ENCODE results near the gene SLC32A1. TPM values are rescaled to one million over a fixed set of nuclear protein-coding genes. Genes with fewer than 3 reads are reported as not detected.

Gene SLC32A1
- total and polyA plus RNA-seq, 4 donors, result 3.1 to 51.5 (median 31.3) TPM

- H3K27me3 ChIP-seq (ENCODE audit: control insufficient read depth, insufficient read depth, low read length), result no peaks in the 10 kb centered on the region
- H3K9me3 ChIP-seq (ENCODE audit: control insufficient read depth, insufficient read depth, low read length), result no peaks in the 10 kb centered on the region
- no peak for DNase-seq (ENCODE audit: low read depth in 4 of 6, low spot score in 6 of 6)
- H3K27ac ChIP-seq (ENCODE audit: low read depth, low read length), result no peak overlapping the region
- H3K36me3 ChIP-seq (ENCODE audit: control insufficient read depth, insufficient read depth, low read length), result peaks cover 68% of the 10 kb centered on the region
- no peak overlapping the region for H3K4me3 ChIP-seq (ENCODE audit: low read depth, low read length)
- no peaks in the 10 kb centered on the region for H3K4me1 ChIP-seq (ENCODE audit: control insufficient read depth, insufficient read depth, low read length)
- WGBS (ENCODE audit: insufficient coverage), result 87% methylated on average over 4 of the region's 11 CpGs
Measured at GRCh38 chr20:38764567-38765318, 40.5 kb downstream of the SLC32A1 start.

- H3K36me3 ChIP-seq (ENCODE audit: control insufficient read depth, insufficient read depth, low read length), result peaks cover 66% of the 10 kb centered on the region
Measured at GRCh38 chr20:38766071-38766470, 41.8 kb downstream of the SLC32A1 start.

GRCh38 chr20:38769376-38770295 is 45.4 kb downstream of the SLC32A1 start:
- no peak for DNase-seq (ENCODE audit: low read depth in 4 of 6, low spot score in 6 of 6)
- WGBS (ENCODE audit: insufficient coverage), result 87% methylated on average over 6 of the region's 13 CpGs
- Histone ChIP-seq H3K4me1 (ENCODE audit: control insufficient read depth, insufficient read depth, low read length) (no peaks in the 10 kb centered on the region), H3K9me3 (ENCODE audit: control insufficient read depth, insufficient read depth, low read length) (no peaks in the 10 kb centered on the region), H3K27ac (ENCODE audit: low read depth, low read length) (no peak overlapping the region), H3K36me3 (ENCODE audit: control insufficient read depth, insufficient read depth, low read length) (peaks cover 73% of the 10 kb centered on the region), H3K4me3 (ENCODE audit: low read depth, low read length) (no peak overlapping the region), H3K27me3 (ENCODE audit: control insufficient read depth, insufficient read depth, low read length) (no peaks in the 10 kb centered on the region)

More at GRCh38 chr20:38766071-38766470, 41.8 kb downstream of the SLC32A1 start:
- Histone ChIP-seq H3K27ac (ENCODE audit: low read depth, low read length) (no peak overlapping the region), H3K4me1 (ENCODE audit: control insufficient read depth, insufficient read depth, low read length) (no peaks in the 10 kb centered on the region), H3K4me3 (ENCODE audit: low read depth, low read length) (no peak overlapping the region), H3K9me3 (ENCODE audit: control insufficient read depth, insufficient read depth, low read length) (no peaks in the 10 kb centered on the region), H3K27me3 (ENCODE audit: control insufficient read depth, insufficient read depth, low read length) (no peaks in the 10 kb centered on the region)
- DNase-seq (ENCODE audit: low read depth in 4 of 6, low spot score in 6 of 6), result no peak
- WGBS (ENCODE audit: insufficient coverage), result 90% methylated on average over 3 of the region's 4 CpGs

GRCh38 chr20:38770546-38770945 is 46.3 kb downstream of the SLC32A1 start:
- H3K27ac ChIP-seq (ENCODE audit: low read depth, low read length), result no peak overlapping the region
- no peak for DNase-seq (ENCODE audit: low read depth in 4 of 6, low spot score in 6 of 6)
- peaks cover 71% of the 10 kb centered on the region for H3K36me3 ChIP-seq (ENCODE audit: control insufficient read depth, insufficient read depth, low read length)
- no peaks in the 10 kb centered on the region for H3K9me3 ChIP-seq (ENCODE audit: control insufficient read depth, insufficient read depth, low read length)
- no peaks in the 10 kb centered on the region for H3K4me1 ChIP-seq (ENCODE audit: control insufficient read depth, insufficient read depth, low read length)
- H3K4me3 ChIP-seq (ENCODE audit: low read depth, low read length), result no peak overlapping the region
- no peaks in the 10 kb centered on the region for H3K27me3 ChIP-seq (ENCODE audit: control insufficient read depth, insufficient read depth, low read length)
- 81% methylated on average over 2 of the region's 3 CpGs for WGBS (ENCODE audit: insufficient coverage)

DNA sequence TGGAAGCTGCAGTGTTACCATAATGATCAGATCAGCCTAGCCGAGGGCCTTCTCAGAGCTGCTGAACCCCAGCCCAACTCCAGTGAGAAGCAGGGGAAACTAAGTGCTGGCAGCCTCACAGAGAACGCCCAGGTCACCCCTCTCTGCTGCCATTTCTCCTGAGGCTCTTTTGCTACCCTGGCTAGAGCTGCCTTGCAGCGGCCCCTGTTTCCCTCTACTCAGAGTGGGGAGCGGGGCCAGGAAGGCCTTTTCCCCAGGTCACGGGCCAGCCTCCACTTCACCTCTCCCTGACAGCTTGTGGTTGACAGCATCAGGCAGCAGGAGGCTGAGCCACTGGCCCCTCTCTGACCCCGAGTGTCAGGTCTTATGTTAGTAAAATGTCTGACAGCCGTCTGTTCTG is 46.7 kb downstream of the SLC32A1 start:
- Histone ChIP-seq H3K27me3 (ENCODE audit: control insufficient read depth, insufficient read depth, low read length) (no peaks in the 10 kb centered on the region), H3K4me3 (ENCODE audit: low read depth, low read length) (no peak overlapping the region), H3K36me3 (ENCODE audit: control insufficient read depth, insufficient read depth, low read length) (peaks cover 71% of the 10 kb centered on the region), H3K4me1 (ENCODE audit: control insufficient read depth, insufficient read depth, low read length) (no peaks in the 10 kb centered on the region), H3K27ac (ENCODE audit: low read depth, low read length) (no peak overlapping the region), H3K9me3 (ENCODE audit: control insufficient read depth, insufficient read depth, low read length) (no peaks in the 10 kb centered on the region)
- WGBS (ENCODE audit: insufficient coverage), result 87% methylated on average over 7 of the region's 7 CpGs
- DNase-seq (ENCODE audit: low read depth in 4 of 6, low spot score in 6 of 6), result no peak

DNA sequence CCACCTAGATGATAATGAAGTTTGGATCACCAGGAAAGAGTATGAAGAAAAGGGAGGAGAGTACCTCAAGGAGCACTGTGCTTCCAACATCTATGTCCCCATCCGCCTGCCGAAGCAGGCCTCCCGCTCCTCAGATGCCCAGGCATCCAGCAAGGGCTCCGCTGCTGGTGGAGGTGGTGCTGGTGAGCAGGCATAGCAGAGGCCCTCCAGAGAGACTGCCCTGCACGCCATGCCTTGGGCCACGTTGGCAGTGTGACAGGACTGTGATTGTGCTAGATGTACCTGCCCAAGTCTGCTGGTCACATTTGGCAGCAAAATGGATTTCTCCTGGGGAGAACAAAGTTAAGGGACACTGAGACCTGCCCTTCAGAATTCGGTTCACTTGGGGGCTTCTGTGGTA is 47.3 kb downstream of the SLC32A1 start:
- Histone ChIP-seq H3K4me3 (ENCODE audit: low read depth, low read length) (no peak overlapping the region), H3K36me3 (ENCODE audit: control insufficient read depth, insufficient read depth, low read length) (peaks cover 72% of the 10 kb centered on the region), H3K4me1 (ENCODE audit: control insufficient read depth, insufficient read depth, low read length) (no peaks in the 10 kb centered on the region), H3K27me3 (ENCODE audit: control insufficient read depth, insufficient read depth, low read length) (no peaks in the 10 kb centered on the region), H3K27ac (ENCODE audit: low read depth, low read length) (no peak overlapping the region), H3K9me3 (ENCODE audit: control insufficient read depth, insufficient read depth, low read length) (no peaks in the 10 kb centered on the region)
- WGBS (ENCODE audit: insufficient coverage), result 96% methylated on average over 7 of the region's 7 CpGs
- no peak for DNase-seq (ENCODE audit: low read depth in 4 of 6, low spot score in 6 of 6)

DNA sequence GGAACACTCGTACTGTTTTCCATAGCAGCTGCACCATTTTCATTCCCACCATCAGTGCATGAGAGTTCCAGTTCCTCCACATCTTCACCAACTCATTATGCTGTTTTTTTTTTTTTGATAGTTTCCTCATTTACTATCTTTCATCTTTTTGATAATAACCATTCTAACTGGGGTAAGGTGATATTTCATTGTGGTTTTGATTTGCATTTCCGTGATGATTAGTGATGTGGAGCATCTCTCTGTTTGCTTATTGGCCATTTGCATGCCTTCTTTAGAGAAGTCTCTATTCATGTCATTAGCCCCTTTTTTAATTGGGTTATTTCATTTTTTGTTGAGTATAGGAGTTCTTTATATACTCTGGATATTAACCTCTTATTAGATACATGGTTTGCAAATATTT is 49.9 kb downstream of the SLC32A1 start:
- H3K36me3 ChIP-seq (ENCODE audit: control insufficient read depth, insufficient read depth, low read length), result peaks cover 58% of the 10 kb centered on the region

DNA sequence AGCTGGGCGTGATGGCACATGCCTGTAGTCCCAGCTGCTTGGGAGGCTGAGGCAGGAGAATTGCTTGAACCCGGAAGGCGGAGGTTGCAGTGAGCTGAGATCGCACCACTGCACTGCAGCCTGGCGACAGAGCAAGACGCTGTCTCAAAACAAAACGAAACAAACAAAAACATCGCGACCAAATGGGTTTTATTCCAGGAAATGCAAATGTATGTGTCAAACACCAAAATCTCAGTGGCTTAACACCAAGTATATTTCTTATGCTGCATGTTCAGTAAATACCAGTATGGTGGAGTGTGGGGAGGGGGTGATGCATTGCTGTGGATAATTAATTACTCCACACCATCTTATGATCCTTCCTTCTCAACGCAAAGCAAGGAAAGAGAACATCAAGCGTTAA is 52.1 kb downstream of the SLC32A1 start:
- no peak for DNase-seq (ENCODE audit: low read depth in 4 of 6, low spot score in 6 of 6)
- 97% methylated on average over 6 of the region's 11 CpGs for WGBS (ENCODE audit: insufficient coverage)

More for the DNA sequence above, 49.9 kb downstream of the SLC32A1 start:
- no peak overlapping the region for H3K27ac ChIP-seq (ENCODE audit: low read depth, low read length)
- no peak overlapping the region for H3K4me3 ChIP-seq (ENCODE audit: low read depth, low read length)
- H3K9me3 ChIP-seq (ENCODE audit: control insufficient read depth, insufficient read depth, low read length), result no peaks in the 10 kb centered on the region
- no peaks in the 10 kb centered on the region for H3K27me3 ChIP-seq (ENCODE audit: control insufficient read depth, insufficient read depth, low read length)
- no peaks in the 10 kb centered on the region for H3K4me1 ChIP-seq (ENCODE audit: control insufficient read depth, insufficient read depth, low read length)
- no peak for DNase-seq (ENCODE audit: low read depth in 4 of 6, low spot score in 6 of 6)
- WGBS (ENCODE audit: insufficient coverage), result no CpG with 5 or more reads among the region's 2 CpGs

More for the DNA sequence above, 52.1 kb downstream of the SLC32A1 start:
- H3K4me1 ChIP-seq (ENCODE audit: control insufficient read depth, insufficient read depth, low read length), result no peaks in the 10 kb centered on the region
- H3K4me3 ChIP-seq (ENCODE audit: low read depth, low read length), result no peak overlapping the region
- H3K9me3 ChIP-seq (ENCODE audit: control insufficient read depth, insufficient read depth, low read length), result no peaks in the 10 kb centered on the region
- peaks cover 40% of the 10 kb centered on the region for H3K36me3 ChIP-seq (ENCODE audit: control insufficient read depth, insufficient read depth, low read length)
- H3K27ac ChIP-seq (ENCODE audit: low read depth, low read length), result no peak overlapping the region
- H3K27me3 ChIP-seq (ENCODE audit: control insufficient read depth, insufficient read depth, low read length), result no peaks in the 10 kb centered on the region
